GM21723 (cell line): ENCODE data around the gene BMP6.
A peak's percentile ranks its signal among the peaks of the same experiment; 100 is the strongest.

Experiments used
- ATAC-seq: cut with Tn5 transposase; IDR thresholded peaks from one replicate; pipeline ENCODE4 v1.9.1; 2021; ENCODE audit warnings: mild to moderate bottlenecking, moderate library complexity; ENCODE audit not compliant: unreplicated experiment

Gene BMP6

GRCh38 chr6:7747016-7747415, 21.1 kb downstream of the BMP6 start:
- no peak for ATAC-seq

- no peak for ATAC-seq
Observed at GRCh38 chr6:7747433-7747832, 21.5 kb downstream of the BMP6 start.

DNA sequence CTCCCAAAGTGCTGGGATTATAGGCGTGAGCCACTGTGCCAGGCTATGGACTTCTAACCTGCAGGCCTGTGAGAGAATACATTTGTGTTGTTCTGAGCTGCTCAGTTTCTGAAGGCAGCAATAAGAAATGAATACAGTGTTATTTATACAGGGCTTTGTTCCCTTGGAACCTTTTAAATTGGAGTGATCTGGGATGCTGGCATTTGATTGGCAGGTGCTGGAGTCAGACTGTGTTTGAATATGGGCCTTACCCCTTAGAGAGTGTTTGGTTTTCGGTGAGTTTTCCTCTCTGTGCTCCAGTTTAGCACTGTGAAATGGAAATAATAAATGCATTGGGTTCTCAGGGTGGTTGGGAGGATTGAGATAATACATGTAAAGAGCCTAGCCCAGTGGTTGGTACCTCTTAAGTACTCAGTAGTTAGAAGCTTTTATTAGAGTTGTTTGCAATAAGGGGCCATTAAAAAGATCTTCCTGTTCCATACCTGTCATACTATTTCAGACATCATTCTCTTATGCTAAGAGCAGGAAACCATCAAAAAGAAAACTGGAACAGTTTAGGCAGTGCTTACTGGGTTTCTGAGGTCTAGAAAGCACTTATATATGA, 22.1 kb downstream of the BMP6 start:
- no peak for ATAC-seq

DNA sequence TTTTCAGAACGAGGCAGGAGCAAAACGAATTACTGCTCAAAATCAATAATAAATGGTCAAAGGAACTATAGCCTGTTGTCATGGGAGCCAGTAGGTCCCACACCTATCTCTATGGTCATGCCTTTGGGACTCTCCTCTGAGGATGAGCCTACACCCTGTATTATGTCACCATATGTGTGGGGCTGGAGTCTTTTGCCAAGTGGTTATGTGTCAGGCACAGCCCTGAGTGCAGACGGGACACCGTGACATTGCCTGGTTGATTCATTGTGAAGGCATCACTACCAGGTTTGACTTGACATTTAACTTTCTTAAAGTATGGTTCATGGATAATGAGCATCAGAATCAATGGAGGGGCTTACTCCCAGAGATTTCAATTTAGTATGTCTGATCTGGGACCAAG, 23.6 kb downstream of the BMP6 start:
- ATAC-seq = no peak

DNA sequence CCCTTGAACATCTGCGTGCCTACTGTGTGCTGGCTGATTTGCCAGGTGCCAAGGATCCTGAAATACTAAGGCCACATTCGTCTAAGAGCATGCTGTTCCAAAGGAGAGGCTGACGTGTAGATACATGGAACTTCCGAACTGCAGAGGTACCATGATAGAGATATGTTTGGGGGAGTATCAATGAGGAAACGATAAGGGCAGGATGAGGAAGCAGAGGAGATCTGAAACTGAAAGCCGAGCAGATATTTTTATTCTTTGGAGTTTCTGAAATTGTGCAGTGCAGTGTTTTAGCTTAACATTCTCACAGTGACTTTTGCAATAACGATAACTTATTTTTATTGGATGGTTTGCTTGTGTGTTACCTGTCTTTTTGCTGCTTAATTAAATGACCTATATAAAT, 24.3 kb downstream of the BMP6 start:
- no peak for ATAC-seq

DNA sequence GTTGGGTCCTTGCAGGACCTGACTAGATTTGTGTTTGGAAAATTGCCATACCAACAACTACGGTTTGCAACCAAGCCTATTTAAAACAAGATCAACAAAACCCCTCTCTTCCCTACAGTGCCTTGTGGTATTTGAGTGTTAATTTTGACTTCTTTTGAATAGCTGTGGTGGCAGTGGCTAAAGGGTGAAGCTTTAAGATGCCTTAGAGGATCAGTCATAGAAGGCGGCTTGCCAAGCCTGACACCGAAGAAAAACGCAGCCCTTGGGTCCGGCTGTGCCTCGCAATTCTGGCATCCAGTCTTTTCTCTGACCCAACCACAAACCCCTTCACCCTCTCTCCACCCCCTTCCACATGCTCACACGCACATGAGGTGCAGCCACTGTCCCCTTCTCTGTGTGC, 32.6 kb downstream of the BMP6 start:
- no peak for ATAC-seq

DNA sequence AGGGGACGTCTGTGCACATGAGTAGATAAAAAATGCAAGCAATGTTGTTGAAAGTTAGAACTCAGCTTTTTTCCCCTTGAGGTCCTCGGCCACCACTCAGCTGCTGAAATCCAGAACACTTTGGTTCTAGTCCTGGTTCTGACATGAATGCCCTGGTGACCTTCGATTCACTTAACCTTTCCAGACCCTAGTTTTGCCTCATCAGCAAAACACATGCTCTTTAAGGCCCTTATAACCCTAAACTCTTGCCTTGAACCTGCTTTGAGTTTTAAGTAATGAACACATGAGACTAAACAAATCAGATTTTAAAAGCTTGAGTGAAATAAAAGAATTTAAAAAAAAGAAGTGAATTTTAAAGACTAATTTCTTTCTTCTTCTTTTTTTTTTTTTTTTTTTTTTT, 33.4 kb downstream of the BMP6 start:
- no peak for ATAC-seq

DNA sequence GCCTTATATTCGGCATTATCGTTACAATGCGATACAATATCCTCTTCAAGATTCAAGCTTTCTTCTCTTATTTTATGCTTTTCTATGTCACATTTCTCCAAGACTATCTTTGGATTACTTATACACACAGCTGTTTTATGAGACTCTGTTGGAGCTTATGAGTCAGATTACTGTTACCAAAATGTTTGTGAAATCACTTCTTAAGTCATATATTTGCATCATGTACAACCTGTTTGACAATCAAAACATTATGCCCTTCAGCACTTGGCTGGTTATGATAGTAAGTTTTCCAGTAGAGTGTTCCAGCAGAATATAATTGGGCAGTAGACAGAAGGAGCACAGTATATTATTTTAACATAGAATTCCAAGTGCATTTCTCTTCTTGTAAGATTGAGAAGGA, 35.2 kb downstream of the BMP6 start:
- no peak for ATAC-seq

- ATAC-seq = no peak
Observed at GRCh38 chr6:7762760-7763159, 36.9 kb downstream of the BMP6 start.

DNA sequence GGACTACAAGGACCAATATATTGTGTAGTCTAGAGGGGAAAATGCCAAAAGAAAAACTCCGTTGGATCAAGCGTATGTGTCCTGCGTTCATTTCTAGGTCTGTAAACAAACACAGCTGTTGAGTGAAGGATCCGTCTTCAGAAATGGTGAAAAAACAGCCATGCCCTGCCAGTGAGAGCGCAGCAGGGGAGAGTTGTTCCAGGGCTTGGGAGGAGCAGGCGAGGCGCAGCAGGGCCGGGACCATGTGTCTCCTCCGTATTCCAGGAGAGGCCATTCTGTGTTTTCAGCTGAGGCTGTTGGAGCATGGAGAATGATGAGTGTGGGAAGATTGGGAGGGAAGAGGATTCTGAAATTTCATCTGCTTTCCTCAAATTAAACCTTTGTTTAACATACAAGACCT, 38.0 kb downstream of the BMP6 start:
- ATAC-seq = no peak

- ATAC-seq = no peak
Observed at GRCh38 chr6:7765575-7766325, 39.9 kb downstream of the BMP6 start.

GRCh38 chr6:7769702-7770101, 43.8 kb downstream of the BMP6 start:
- no peak for ATAC-seq

DNA sequence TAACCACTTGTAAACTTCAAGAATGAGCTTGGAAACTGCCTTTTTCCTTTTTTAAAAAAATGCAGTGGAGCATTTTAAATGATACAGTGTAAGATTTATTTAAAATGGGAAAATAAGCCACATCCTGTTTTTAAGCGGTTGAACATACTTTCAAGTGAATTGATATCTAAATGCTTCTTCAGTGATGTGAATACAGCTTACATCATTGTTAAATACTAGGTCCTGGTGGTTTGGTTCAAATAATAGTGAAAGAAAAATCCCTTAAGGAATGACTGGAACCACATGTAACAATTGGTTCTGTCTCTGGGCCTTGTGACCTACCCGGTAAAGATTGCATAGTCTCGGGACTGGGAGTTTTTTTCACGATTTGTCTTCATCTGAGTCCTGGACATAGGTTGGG, 44.2 kb downstream of the BMP6 start:
- no peak for ATAC-seq

DNA sequence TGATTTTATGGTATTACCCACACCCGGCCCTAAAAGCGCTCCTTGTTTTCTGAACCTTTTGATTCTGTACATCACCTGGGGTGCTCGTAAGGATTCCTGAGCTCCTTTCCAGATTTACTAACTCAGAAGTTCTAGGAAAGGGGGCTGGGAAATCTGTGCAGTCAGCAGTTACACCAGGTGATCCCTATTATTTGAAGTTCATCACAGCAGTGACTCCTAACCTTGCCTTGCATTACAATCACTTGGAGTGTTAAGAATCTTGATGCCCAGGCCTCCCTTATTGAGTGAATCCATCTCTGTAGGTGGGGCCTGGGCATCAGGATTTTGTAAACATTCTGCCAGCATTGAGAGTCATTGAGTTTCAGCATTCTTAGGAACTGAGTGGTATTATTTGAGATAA, 44.7 kb downstream of the BMP6 start:
- no peak for ATAC-seq

DNA sequence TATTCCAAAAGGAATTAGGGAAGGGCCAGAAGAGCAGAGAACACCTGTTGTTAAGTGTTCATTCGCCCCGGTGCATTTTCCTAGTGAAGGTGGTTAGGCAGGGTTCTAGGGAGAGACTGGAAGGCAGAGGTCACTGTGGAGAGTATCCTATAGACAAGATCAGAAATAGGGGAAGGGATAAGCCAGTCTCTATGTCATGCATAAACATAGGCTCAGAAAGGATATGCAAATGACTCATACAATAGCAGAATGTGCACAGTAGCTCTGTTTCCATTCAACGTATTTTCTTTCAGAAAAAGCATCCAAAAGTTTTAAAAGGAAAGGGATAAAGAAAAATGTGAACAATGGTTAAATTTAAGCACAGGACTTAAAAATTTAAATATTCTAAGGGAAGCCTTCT, 47.4 kb downstream of the BMP6 start:
- ATAC-seq = no peak

GRCh38 chr6:7773914-7774313, 48.0 kb downstream of the BMP6 start:
- ATAC-seq = no peak

DNA sequence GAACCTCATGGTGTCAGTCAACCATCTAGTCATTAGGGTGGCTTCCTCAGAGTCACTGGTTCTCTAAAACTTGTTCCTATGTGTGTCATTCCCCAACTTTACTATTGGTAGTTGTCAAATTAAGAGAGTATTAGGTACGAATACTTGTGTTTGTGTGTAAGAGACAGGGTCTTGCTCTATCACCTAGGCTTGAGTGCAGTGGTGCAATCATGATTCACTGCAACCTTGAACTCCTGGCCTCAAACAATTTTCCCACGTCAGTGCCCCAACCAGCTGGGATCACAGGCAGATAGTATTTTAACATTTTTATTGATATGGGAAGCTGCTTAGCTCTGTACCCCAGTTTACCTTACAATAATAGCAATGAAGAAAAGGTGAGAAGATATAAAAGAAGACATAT, 50.6 kb downstream of the BMP6 start:
- ATAC-seq = no peak

DNA sequence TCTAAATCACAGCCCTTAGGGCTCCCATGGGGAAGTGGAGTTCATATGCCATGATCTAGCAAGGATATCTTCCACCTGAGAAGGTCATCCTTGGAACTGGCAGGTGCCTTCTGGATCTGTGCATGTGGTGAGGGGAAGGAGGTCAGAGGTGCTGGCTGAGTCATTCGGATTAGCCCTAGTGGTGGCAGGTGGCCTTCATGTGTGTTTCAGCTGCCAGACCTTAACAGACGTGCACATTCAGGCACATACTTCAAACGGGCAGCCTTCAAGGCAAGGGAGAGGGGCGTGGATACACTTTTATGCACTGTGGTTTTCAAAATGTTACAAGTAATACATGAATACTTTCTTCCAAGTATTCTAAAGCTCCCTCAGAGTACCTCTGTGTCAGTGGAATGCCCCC, 51.2 kb downstream of the BMP6 start:
- ATAC-seq = no peak

DNA sequence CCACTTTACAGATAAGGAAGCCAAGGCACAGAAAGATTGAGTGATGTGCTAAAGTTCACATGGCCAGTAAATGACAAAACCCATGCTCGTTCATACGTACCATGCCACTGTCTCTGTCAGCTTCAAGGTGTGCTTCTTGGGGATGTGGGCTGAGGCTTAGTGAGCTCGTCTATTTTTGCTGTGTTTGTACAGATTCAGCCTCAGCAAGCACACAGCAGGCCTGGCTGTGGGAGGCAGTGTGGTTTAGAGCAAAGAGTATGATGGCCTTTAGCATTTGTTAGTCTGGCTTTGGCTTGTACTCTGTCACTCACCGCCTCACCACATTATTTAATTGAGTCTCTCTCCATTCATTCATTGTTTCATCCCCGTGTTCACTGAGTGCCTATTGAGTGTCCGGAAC, 55.3 kb downstream of the BMP6 start:
- ATAC-seq = no peak

DNA sequence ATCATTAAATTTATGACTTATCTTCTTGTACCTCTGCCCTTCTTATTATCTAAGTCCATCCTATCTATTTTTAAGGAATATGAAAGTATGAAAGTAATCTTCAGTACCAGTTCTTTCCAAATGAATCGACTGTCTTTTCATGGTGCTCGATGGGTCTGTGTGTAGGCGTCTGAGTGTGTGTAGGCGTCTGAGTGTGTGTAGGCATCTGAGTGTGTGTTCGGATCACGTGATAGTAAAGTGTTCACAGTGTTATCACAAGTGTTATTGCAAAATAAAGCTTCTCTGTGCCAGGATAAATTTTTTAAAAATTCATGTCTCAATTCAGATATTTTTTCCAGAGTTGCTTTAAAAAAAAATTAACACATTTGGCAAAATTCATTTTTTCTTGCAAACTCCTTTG, 58.3 kb downstream of the BMP6 start:
- no peak for ATAC-seq

GRCh38 chr6:7784706-7785105, 58.8 kb downstream of the BMP6 start:
- peak; percentile 74 for ATAC-seq

- ATAC-seq = no peak
Observed at GRCh38 chr6:7785243-7786035, 59.5 kb downstream of the BMP6 start.
